Measurements from ENCODE around the gene PPID. TPM values are rescaled to one million over a fixed set of nuclear protein-coding genes. Genes with fewer than 3 reads are reported as not detected.

PPID gene
- 17.9 and 19.1 TPM in 2 replicates for total RNA-seq

DNA sequence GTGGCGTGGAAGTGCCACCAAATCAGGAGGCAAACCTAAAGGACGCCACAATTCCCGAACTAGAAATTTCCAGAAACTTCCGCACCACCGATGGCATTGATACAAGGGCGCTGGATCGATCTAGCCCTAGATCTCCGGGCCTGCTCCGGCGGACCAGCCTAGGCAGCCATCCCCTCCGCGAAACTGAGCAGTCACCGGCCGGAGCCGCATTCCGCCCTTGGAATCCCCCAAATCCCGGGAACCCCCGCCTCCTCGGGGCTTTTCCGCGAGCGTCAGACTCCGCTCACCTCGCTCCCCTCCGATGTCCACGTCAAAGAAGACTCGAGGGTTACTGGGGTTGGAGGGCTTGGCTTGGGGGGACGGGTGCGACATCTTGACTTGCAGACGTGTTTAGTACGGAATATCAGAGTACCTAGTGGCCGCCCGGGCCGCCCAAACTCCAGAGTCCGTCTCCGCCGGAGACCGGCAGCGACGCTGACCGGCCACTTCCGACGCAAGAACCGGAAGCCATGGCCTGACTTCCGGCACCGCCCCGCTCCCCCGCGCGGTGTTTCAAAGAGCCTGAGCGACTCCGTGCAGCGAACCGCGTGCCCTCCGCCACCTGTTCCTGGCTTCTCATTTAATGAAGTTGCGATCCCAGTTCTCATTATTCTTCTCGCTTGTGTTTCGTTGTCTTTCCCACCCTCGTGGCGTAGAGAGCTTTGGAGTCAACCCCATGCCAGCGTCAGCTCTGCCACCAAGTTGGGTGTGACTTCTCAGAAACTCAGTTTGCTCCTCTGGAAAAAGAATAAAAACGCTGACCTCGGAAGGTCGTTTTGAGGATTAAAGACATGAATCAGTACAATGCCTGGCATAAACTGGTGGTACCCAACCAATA lies at the start of gene PPID:
PPID (minus strand) TSS at position 480 of the 877 bp plus-strand sequence; CDS start at position 372, 108 bp downstream.

DNA sequence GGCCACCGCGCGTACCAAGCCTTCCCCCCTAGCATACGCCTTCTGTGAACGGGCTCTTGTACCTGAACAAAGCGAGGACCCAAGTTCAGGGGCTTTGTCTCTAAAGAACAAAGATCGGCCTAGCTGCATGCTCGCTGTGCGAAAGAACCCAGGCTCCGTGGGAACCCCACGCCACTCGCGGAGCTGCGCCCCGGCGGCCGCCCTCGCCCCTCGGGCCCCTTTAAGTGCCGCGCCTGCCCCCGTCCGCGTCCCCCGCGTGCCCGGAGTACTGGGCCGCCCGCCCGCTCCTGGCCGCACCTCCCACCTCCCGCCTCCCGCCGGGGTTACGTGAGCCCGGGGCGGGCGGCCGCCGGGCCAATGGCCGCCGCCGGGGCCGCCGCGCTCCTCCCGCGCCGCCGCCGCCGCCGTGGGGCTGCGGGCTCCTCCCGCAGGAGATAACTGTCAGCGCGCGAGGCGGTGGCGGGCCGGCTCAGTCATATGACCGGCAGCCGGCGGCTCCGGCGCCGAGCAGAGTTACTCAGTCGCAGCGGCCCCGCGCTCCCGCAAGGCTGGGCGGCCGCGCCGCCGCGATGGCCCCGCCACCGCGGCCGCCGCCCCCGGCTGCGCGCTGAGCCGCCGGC lies 45.5 kb upstream of the PPID start, which contains the start of gene FNIP2:
FNIP2 (plus strand) TSS at position 472 of the 620 bp plus-strand sequence. CDS start 187 bp downstream, outside the sequence.

DNA sequence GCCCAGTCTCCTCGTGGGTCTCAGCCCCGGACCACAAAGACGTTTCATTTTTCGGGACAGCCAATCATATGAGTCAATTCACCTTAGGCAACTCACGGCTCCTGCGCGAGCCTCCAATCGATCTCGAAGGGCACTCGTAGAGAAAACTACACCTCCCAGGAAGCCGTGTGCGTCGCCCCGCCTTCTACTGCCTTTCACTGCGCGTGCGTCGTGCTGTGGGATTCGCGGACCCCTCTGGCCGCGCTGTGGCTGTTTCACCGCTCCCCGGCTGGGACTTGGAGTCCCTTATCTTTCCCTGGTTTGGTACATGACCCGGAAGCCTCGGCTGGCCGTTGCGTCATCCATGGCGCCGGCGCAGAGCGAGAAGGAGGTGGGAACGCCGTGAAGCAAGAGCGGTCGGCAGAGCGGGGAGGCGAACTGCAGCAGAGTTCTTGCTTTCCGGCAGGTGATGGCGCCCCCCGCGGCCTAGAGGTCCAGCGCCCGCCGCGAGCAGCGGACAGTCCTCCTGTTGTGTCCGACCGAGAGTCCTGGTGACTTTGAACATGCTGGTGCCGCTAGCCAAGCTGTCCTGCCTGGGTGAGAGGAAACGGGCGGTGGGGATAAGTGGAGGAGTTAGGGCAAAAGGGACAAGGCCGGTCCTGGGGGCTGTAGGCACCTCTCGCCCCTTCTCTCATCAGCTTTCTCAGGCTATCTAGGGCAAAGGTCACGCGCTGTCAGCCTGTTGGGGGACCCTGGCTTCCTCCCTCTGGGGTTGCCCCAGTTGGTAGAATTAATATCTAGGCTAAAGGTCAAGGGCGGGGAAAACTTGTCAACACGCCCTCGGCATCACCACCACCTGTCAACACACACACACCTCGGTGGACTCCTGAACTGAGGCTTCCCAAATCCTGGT lies 51.0 kb downstream of the PPID start, which contains the start of gene ETFDH:
ETFDH (plus strand) TSS at position 382 of the 892 bp plus-strand sequence; CDS start at position 543, 161 bp downstream.

DNA sequence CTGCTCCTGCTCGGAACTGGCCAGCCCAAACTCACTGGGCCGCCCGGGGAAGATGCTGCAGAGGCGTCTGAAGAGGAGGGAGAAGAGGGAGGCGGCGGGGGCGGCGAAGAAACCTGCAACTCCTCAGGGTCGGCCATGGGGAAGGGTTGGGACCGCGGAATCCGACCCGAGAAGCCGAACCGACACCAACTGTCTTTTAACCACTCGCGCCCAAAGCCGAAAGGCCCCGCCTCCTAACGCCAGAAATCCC lies 51.6 kb downstream of the PPID start, which contains the start of gene C4orf46:
C4orf46 (minus strand) TSS at position 223 of the 250 bp plus-strand sequence; CDS start at position 137, 86 bp downstream.

Other genes starting within 250 kb of the PPID start
- gene RXFP1, start 201.5 kb downstream of the PPID start, total RNA-seq = 0.32 and 0.36 TPM in 2 replicates
- gene C4orf46, start 51.5 kb downstream of the PPID start, total RNA-seq = 6.1 and 9.6 TPM in 2 replicates
- 17.2 and 33.2 TPM in 2 replicates for gene ETFDH, start 51.1 kb downstream of the PPID start, total RNA-seq
- 7.9 and 8.1 TPM in 2 replicates for gene FNIP2, start 45.6 kb upstream of the PPID start, total RNA-seq

All from cardiac atrium fibroblast (primary cell).